GM23248 (cell line): ENCODE results near the gene PDE1A. TPM values are rescaled to one million over a fixed set of nuclear protein-coding genes. Genes with fewer than 3 reads are reported as not detected.
A peak's percentile ranks its signal among the peaks of the same experiment; 100 is the strongest.

Experiments used
- DNase-seq: peaks from one replicate; pipeline ENCODE4 v3.0.0-alpha.2; 2015
- H2AFZ ChIP-seq: fragments of 200-600 bp; sonication (generic); 2 replicates; pipeline ENCODE4 v1.6.1; 2016; ENCODE audit warnings: antibody characterized with exemption
- H3F3A ChIP-seq: fragments of 200-600 bp; sonication (generic); 2 replicates; pipeline ENCODE4 v1.6.1; 2016; ENCODE audit warnings: mild to moderate bottlenecking, antibody characterized with exemption, mixed run types; ENCODE audit not compliant: insufficient read depth
- H3K27ac ChIP-seq: fragments of 200-600 bp; sonication (generic); 2 replicates; pipeline ENCODE4 v1.5.1; 2016; ENCODE audit warnings: mild to moderate bottlenecking
- H3K27me3 ChIP-seq: fragments of 200-600 bp; sonication (generic); replicated peaks from 2 replicates; pipeline ENCODE4 v1.6.1; 2016; ENCODE audit warnings: mild to moderate bottlenecking; ENCODE audit not compliant: insufficient read depth
- H3K36me3 ChIP-seq: fragments of 200-600 bp; sonication (generic); 2 replicates; pipeline ENCODE4 v1.6.1; 2016; ENCODE audit warnings: low read depth, mild to moderate bottlenecking
- H3K4me1 ChIP-seq: fragments of 200-600 bp; sonication (generic); 2 replicates; pipeline ENCODE4 v1.6.1; 2016; ENCODE audit warnings: mild to moderate bottlenecking; ENCODE audit not compliant: insufficient read depth
- H3K4me2 ChIP-seq: fragments of 200-600 bp; sonication (generic); one replicate; pipeline ENCODE4 v1.6.1; 2016; ENCODE audit warnings: mild to moderate bottlenecking; ENCODE audit not compliant: unreplicated experiment
- H3K4me3 ChIP-seq: fragments of 200-600 bp; sonication (generic); 2 replicates; pipeline ENCODE4 v1.5.1; 2016; ENCODE audit warnings: mild to moderate bottlenecking
- H3K79me2 ChIP-seq: fragments of 200-600 bp; sonication (generic); 2 replicates; pipeline ENCODE4 v1.6.1; 2016; ENCODE audit warnings: mild to moderate bottlenecking; ENCODE audit not compliant: insufficient read depth
- H3K9ac ChIP-seq: fragments of 200-600 bp; sonication (generic); 2 replicates; pipeline ENCODE4 v1.6.1; 2016; ENCODE audit warnings: mild to moderate bottlenecking
- H3K9me2 ChIP-seq: fragments of 200-600 bp; sonication (generic); 2 replicates; pipeline ENCODE4 v1.6.1; 2016; ENCODE audit warnings: mixed run types, mild to moderate bottlenecking, moderate library complexity; ENCODE audit not compliant: insufficient read depth
- H3K9me3 ChIP-seq: fragments of 200-600 bp; sonication (generic); one replicate; pipeline ENCODE4 v1.6.1; 2017; ENCODE audit warnings: low read depth
- H4K20me1 ChIP-seq: fragments of 200-600 bp; sonication (generic); 2 replicates; pipeline ENCODE4 v1.6.0; 2016; ENCODE audit not compliant: insufficient read depth
- EZH2 ChIP-seq: fragments of 200-600 bp; sonication (generic); IDR thresholded peaks from 2 replicates; pipeline ENCODE4 v1.6.1; 2018; ENCODE audit warnings: antibody characterized with exemption, mild to moderate bottlenecking; ENCODE audit not compliant: insufficient read depth, poor library complexity, severe bottlenecking
- EZH2phosphoT487 ChIP-seq: fragments of 200-600 bp; sonication (generic); IDR thresholded peaks from 2 replicates; pipeline ENCODE4 v1.6.1; 2018; ENCODE audit warnings: antibody characterized with exemption, moderate library complexity, mild to moderate bottlenecking, low read depth; ENCODE audit not compliant: insufficient read depth
- WGBS, 2 experiments: methylation state at CpG; one replicate each; pipeline ENCODE4 v1.1.6; 2015 to 2017; ENCODE audit warnings: low lambda C conversion rate in 2 of 2, low coverage in 1 of 2; ENCODE audit errors: missing lambda C conversion rate in 2 of 2; 5-methylcytosine and 5-hydroxymethylcytosine counted together
- in situ Hi-C: fragments of 300-500 bp; cut with MboI; formaldehyde crosslinking; loops from 2 replicates; pipeline ENCODE4 v1.15.0; 2020
- polyA plus RNA-seq: library from polyadenylated mRNA; unstranded; fragments of >200 nt; fragmentation: Nextera tagmentation; extraction: Ambion mirVana; gene quantifications from 2 replicates; pipeline ENCODE4 v1.2.1, GENCODE V29; 2016
- total RNA-seq: library from RNA; depleted of rRNA; stranded (reverse); fragments of >200 nt; shearing (Covaris generic); gene quantifications from 2 replicates; pipeline ENCODE4 v1.2.3, GENCODE V29; 2014

Gene PDE1A
- total and polyA plus RNA-seq, 2 experiments from 2014 or later: 1.0 to 1.9 TPM

DNA sequence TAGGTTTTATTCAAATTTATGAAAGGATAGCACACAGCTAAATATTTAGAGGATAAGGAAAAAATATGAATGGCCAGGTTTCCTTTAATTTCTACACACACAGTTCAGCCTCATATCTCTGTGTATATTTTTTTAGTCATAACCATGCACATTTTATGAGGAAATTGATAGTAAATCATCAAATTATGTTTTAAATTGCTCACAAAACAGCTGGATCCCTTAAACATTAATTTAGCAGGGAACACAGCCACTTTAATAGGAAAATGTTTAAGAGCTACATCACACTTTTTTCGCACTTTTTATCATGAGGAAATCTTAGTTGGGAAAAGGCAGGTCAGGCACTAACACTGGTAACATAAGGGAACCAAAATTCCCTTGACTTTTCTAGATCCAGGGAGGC, 65.4 kb downstream of the PDE1A start:
- Histone ChIP-seq H4K20me1 (no peaks in the 10 kb centered on the region), H3K4me3 (no peak overlapping the region), H3K9me2 (no peaks in the 10 kb centered on the region), H3K9ac (no peak overlapping the region), H3F3A (no peaks in the 10 kb centered on the region), H3K27me3 (no peaks in the 10 kb centered on the region), H3K79me2 (no peaks in the 10 kb centered on the region), H3K4me2 (no peak overlapping the region), H2AFZ (no peak overlapping the region), H3K36me3 (no peaks in the 10 kb centered on the region), H3K4me1 (peaks cover 4% of the 10 kb centered on the region; the same call in 1 of the 2 replicates), H3K9me3 (no peaks in the 10 kb centered on the region), H3K27ac (no peak overlapping the region)
- DNase-seq: no peak
- in situ Hi-C loops: no loop called here
- 100% methylated on average over 1 of the region's 1 CpG for WGBS, 2 experiments
- TF ChIP-seq EZH2 (no peak), EZH2phosphoT487 (no peak)

DNA sequence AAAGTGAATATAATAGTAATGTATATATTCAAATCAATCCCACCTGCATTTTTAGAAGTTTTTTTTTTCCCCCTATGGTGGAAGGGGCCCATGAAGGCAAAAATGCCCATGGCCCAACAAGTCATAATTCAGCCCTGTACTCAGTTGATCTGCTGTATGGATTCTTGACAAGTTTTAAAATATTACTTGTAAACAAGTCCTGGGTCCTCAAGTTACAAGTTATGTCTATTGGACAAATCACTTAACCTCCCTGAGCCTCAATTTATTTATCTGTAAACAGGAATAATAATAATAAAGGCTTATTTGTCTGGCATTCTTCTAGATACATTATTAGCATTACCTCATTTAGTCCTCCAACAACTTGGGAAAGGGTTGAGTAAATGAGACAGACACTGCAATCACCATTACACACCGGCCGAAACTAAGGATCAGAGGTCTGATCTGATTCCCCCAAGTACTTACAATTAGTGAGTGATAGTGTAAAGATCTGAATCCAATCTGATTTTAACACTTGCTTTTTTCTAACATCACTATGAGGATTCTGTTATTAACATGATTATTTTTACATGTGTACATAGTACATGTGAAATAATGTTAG, 66.1 kb downstream of the PDE1A start:
- Histone ChIP-seq H3K27me3 (no peaks in the 10 kb centered on the region), H3K36me3 (no peaks in the 10 kb centered on the region), H3F3A (no peaks in the 10 kb centered on the region), H3K4me1 (peaks cover 4% of the 10 kb centered on the region; the same call in 1 of the 2 replicates), H3K4me2 (no peak overlapping the region), H3K79me2 (no peaks in the 10 kb centered on the region), H3K9ac (no peak overlapping the region), H3K4me3 (no peak overlapping the region), H3K9me2 (no peaks in the 10 kb centered on the region), H3K27ac (no peak overlapping the region), H2AFZ (no peak overlapping the region), H3K9me3 (no peaks in the 10 kb centered on the region), H4K20me1 (no peaks in the 10 kb centered on the region)
- 95 to 98% methylated on average over 2 of the region's 2 CpGs for WGBS, 2 experiments
- in situ Hi-C loops: no loop called here
- DNase-seq: no peak
- no peak for TF ChIP-seq EZH2phosphoT487
- TF ChIP-seq EZH2: no peak

DNA sequence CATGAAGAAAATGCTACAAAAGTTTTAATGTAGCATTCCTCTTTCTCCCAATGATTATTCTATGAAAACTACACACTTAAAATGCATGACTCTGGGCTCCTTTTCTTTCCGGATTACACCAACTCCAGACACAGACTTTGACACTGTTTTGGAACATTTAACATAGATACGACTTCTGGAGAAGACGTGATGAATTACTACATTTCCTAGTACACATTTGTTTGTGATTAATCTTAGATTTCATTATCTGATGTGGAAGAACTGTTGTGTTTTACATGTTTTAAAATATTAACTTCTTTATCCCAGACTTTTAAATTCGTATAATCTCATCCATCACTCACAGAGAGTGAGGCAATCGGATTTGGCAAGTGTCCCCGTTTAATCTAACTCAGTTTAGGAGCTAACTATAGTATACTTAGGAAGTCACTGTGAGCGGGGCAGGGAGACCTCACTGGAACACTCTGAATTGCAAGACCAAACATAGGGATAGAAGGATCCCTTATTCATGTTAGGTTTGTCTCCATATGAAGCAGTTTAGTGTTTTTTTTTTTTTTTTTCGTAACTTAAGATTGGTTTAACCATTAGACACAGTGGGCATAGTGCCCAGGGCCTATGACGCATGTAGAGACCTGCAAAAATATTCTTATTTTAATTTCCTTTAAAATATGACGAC, 66.7 kb downstream of the PDE1A start:
- in situ Hi-C loops: no loop called here
- H2AFZ ChIP-seq: peak overlapping the region; percentile 57
- WGBS, 2 experiments: 30 to 36% methylated on average over 10 of the region's 10 CpGs

DNA sequence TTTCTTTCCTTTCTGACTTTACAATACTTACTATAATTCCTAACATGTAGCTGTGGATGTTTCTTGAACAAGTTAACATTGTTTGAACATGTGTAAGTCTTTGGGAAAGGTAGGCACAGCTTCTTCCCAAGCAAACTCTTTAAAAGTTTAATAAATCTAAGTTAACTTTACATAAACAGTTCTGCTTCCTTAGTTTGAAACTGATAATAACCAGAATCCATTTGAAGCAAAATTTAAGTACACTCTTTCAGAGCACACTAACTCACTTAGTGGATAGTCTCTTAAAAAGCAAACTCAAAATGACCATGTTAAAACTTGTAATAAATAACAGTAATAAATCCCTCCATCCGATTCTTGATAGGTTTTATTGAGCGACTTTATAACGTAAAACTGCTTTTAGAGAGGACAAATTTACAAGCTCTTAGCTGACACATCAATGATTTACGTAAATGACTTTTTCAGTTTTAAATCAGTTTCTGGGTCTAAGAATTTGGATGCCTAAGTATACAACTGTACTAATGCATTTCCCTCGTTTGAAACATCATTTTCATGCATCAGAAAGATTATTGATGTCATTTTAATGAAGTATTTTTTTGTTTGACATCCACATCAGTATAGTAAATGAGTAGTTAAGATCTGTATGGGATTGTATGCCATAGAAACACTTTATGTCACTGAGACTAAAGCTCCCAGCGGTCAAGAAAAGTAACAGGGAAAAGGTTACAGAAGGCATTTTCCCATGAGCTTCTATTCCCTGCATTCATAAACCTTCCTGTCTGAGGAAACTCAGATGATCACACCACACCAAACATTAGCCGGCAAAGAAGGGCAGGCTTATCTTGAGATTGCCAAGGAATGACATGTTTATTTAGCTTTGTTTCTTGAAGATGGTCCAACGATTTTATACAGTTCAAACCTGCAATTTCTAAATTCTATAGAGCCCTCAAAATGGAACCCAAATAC, 67.5 kb downstream of the PDE1A start:
- TF ChIP-seq EZH2 (no peak), EZH2phosphoT487 (no peak)
- no peak overlapping the region for H3K4me2 ChIP-seq
- no peak overlapping the region for H3K4me3 ChIP-seq
- H3K79me2 ChIP-seq: no peaks in the 10 kb centered on the region
- no peak for DNase-seq
- H3F3A ChIP-seq: no peaks in the 10 kb centered on the region
- H3K9ac ChIP-seq: no peak overlapping the region
- no peaks in the 10 kb centered on the region for H4K20me1 ChIP-seq
- 77 to 79% methylated on average over 8 of the region's 8 CpGs for WGBS, 2 experiments
- peak overlapping the region; percentile 57 for H2AFZ ChIP-seq
- in situ Hi-C loops: no loop called here
- H3K27me3 ChIP-seq: no peaks in the 10 kb centered on the region
- H3K4me1 ChIP-seq: peaks cover 4% of the 10 kb centered on the region; the same call in 1 of the 2 replicates
- H3K9me2 ChIP-seq: no peaks in the 10 kb centered on the region
- H3K27ac ChIP-seq: no peak overlapping the region
- no peaks in the 10 kb centered on the region for H3K9me3 ChIP-seq
- no peaks in the 10 kb centered on the region for H3K36me3 ChIP-seq

More for the DNA sequence above, 66.7 kb downstream of the PDE1A start:
- H3K9ac ChIP-seq: no peak overlapping the region
- TF ChIP-seq EZH2phosphoT487 (no peak), EZH2 (no peak)
- H4K20me1 ChIP-seq: no peaks in the 10 kb centered on the region
- H3K27ac ChIP-seq: no peak overlapping the region
- H3K4me1 ChIP-seq: peaks cover 4% of the 10 kb centered on the region; the same call in 1 of the 2 replicates
- peak; percentile 39 for DNase-seq
- no peaks in the 10 kb centered on the region for H3K36me3 ChIP-seq
- no peak overlapping the region for H3K4me2 ChIP-seq
- no peaks in the 10 kb centered on the region for H3K27me3 ChIP-seq
- no peaks in the 10 kb centered on the region for H3K9me2 ChIP-seq
- H3K9me3 ChIP-seq: no peaks in the 10 kb centered on the region
- no peak overlapping the region for H3K4me3 ChIP-seq
- no peaks in the 10 kb centered on the region for H3K79me2 ChIP-seq
- no peaks in the 10 kb centered on the region for H3F3A ChIP-seq
